ENCODE measurements around the gene PSAT1.

Gene PSAT1

GRCh38 chr9:78294290-78295176 is 2.4 kb upstream of the PSAT1 start:
- TF ChIP-seq ZFX (IDR thresholded peaks at IDR 0.05) (no peak), CTCF (conservative IDR thresholded peaks at IDR 0.05) (no peak)
- peak overlapping the region; percentile 94 for H3K27ac ChIP-seq

- peak overlapping the region; percentile 94 for H3K27ac ChIP-seq
- TF ChIP-seq CTCF (conservative IDR thresholded peaks at IDR 0.05) (no peak), ZFX (IDR thresholded peaks at IDR 0.05) (no peak)
Measured at GRCh38 chr9:78295177-78295575, 1.7 kb upstream of the PSAT1 start.

- no peak for TF ChIP-seq CTCF (conservative IDR thresholded peaks at IDR 0.05)
- TF ChIP-seq ZFX (IDR thresholded peaks at IDR 0.05) = no peak
- H3K27ac ChIP-seq = peak overlapping the region; percentile 94
Measured at GRCh38 chr9:78295731-78296130, 1.2 kb upstream of the PSAT1 start.

GRCh38 chr9:78296201-78296892 is 578 bp upstream of the PSAT1 start:
- TF ChIP-seq CTCF (conservative IDR thresholded peaks at IDR 0.05) = no peak
- no peak for TF ChIP-seq ZFX (IDR thresholded peaks at IDR 0.05)
- H3K27ac ChIP-seq = peak overlapping the region; percentile 94

GRCh38 chr9:78297672-78297961 is 692 bp downstream of the PSAT1 start:
- H3K27ac ChIP-seq = peak overlapping the region; percentile 94
- TF ChIP-seq CTCF (conservative IDR thresholded peaks at IDR 0.05) (no peak), ZFX (IDR thresholded peaks at IDR 0.05) (no peak)

GRCh38 chr9:78298046-78298765 is 1.3 kb downstream of the PSAT1 start:
- TF ChIP-seq ZFX (IDR thresholded peaks at IDR 0.05) = no peak
- TF ChIP-seq CTCF (conservative IDR thresholded peaks at IDR 0.05) = no peak
- H3K27ac ChIP-seq = peak overlapping the region; percentile 94

GRCh38 chr9:78300209-78300608 is 3.3 kb downstream of the PSAT1 start:
- TF ChIP-seq CTCF (conservative IDR thresholded peaks at IDR 0.05) (no peak), ZFX (IDR thresholded peaks at IDR 0.05) (no peak)

More at GRCh38 chr9:78300209-78300608, 3.3 kb downstream of the PSAT1 start:
- H3K27ac ChIP-seq = no peak overlapping the region

All from C4-2B (cell line).